Mucosa of rectum (tissue), 2 donors: ENCODE data around the gene ATP5F1E.

Source experiments
- H3K27ac ChIP-seq, 2 donors: one replicate each; pipeline ENCODE4 v1.7.0; 2013; ENCODE audit warnings: inconsistent platforms in 2 of 2, low read depth in 2 of 2, low read length in 2 of 2
- H3K27me3 ChIP-seq, 2 donors: one replicate each; pipeline ENCODE4 v1.7.0; 2013; ENCODE audit warnings: low read length in 2 of 2; ENCODE audit not compliant: control insufficient read depth in 2 of 2, insufficient read depth in 2 of 2
- H3K36me3 ChIP-seq, 2 donors: one replicate each; pipeline ENCODE4 v1.7.0; 2013; ENCODE audit warnings: low read length in 2 of 2; ENCODE audit not compliant: control insufficient read depth in 2 of 2, insufficient read depth in 2 of 2
- H3K4me1 ChIP-seq, 2 donors: one replicate each; pipeline ENCODE4 v1.7.0; 2013; ENCODE audit warnings: low read length in 2 of 2, mild to moderate bottlenecking in 1 of 2; ENCODE audit not compliant: control insufficient read depth in 2 of 2, insufficient read depth in 2 of 2
- H3K4me3 ChIP-seq, 2 donors: one replicate each; pipeline ENCODE4 v1.7.0; 2013; ENCODE audit warnings: low read length in 2 of 2
- H3K9ac ChIP-seq, 2 donors: one replicate each; pipeline ENCODE4 v1.7.0; 2013; ENCODE audit warnings: low read length in 2 of 2, low read depth in 1 of 2, mild to moderate bottlenecking in 1 of 2
- H3K9me3 ChIP-seq, 2 donors: one replicate each; pipeline ENCODE4 v1.7.0; 2013; ENCODE audit warnings: low read length in 2 of 2; ENCODE audit not compliant: control insufficient read depth in 2 of 2
- donor health status: healthy.
- donor health status: Normal muscosa, but diverticular disease.

ATP5F1E gene

DNA sequence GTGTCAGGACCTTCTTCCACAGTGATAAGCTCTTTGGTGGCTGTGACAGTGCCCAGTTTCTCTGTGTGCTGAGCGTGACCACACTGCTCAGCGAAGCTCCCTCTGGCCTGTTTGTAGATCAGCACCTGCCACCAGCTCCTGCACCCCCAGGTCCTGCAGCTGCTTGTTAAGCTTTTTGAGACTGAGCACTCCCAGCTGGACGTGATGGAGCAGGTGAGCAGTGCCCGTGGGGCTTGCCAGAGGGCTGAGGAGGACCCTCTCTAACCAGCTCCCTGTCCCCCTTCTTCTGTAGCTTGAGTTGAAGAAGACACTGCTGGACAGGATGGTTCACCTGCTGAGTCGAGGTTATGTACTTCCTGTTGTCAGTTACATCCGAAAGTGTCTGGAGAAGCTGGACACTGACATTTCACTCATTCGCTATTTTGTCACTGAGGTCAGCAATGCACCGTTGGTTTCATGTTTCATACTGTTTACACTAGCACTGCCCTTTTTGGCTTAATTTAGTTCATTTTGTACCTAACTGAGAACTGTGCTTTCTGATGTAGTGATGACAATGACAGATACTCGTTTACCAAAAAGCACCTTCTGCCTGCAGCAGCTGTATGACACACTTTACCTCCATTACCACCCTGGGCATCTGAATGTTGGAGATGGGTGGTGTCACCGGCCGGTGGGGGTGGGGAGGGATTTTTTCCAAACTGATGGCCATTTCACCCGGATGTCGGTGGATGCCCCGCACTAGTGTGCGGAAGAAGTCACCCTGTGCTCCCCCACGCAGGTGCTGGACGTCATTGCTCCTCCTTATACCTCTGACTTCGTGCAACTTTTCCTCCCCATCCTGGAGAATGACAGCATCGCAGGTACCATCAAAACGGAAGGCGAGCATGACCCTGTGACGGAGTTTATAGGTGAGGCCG, 38.5 kb downstream of the ATP5F1E start:
- peaks cover 77 to 89% of the 10 kb centered on the region in 2 donors for H3K36me3 ChIP-seq
- H3K27ac ChIP-seq = no peak overlapping the region
- no peaks in the 10 kb centered on the region for H3K27me3 ChIP-seq

DNA sequence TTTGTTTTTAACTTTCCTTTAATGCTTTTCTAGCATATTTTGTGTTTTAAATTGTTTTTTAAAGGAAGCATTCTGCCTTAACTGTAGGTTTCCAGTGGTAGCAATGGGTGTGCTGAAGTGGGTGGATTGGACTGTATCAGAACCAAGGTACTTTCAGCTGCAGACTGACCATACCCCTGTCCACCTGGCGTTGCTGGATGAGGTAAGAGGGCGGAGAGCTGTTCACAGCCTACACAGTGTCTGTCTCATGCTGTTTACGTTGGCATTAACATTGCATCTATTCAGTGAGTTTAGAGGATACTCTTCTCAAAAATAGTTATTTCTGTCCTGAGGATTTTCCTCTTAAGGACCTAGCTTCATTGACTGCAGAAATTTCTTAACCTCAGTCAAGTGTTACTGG, 39.2 kb downstream of the ATP5F1E start:
- Histone ChIP-seq H3K27ac (no peak overlapping the region), H3K9me3 (no peaks in the 10 kb centered on the region), H3K36me3 (peaks cover 84 to 95% of the 10 kb centered on the region in 2 donors), H3K9ac (no peak overlapping the region), H3K4me1 (no peaks in the 10 kb centered on the region), H3K27me3 (no peaks in the 10 kb centered on the region), H3K4me3 (no peak overlapping the region)

More for the DNA sequence above, 38.5 kb downstream of the ATP5F1E start:
- Histone ChIP-seq H3K9me3 (no peaks in the 10 kb centered on the region), H3K9ac (no peak overlapping the region), H3K4me3 (no peak overlapping the region), H3K4me1 (no peaks in the 10 kb centered on the region)

DNA sequence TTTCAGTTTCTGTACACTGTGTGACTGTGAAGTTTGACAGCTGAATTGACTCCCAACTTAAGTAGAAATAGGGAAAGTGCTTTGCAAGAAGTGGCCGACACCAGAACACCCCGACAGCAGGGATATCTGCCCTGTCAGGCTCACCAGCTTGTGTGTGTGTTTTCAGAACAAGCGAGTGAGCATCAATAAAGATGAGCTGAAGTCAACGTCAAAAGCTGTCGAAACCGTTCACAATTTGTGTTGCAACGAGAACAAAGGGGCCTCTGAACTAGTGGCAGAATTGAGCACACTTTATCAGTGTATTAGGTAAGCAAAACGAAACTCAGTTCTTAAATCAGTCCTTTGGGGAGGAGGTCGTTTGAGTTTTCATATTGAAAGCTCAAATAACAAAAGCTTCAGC, 40.4 kb downstream of the ATP5F1E start:
- no peak overlapping the region for H3K27ac ChIP-seq
- H3K9ac ChIP-seq = no peak overlapping the region
- H3K9me3 ChIP-seq = no peaks in the 10 kb centered on the region
- no peak overlapping the region for H3K4me3 ChIP-seq
- H3K4me1 ChIP-seq = no peaks in the 10 kb centered on the region
- H3K36me3 ChIP-seq = peaks cover 86 to 93% of the 10 kb centered on the region in 2 donors
- no peaks in the 10 kb centered on the region for H3K27me3 ChIP-seq

DNA sequence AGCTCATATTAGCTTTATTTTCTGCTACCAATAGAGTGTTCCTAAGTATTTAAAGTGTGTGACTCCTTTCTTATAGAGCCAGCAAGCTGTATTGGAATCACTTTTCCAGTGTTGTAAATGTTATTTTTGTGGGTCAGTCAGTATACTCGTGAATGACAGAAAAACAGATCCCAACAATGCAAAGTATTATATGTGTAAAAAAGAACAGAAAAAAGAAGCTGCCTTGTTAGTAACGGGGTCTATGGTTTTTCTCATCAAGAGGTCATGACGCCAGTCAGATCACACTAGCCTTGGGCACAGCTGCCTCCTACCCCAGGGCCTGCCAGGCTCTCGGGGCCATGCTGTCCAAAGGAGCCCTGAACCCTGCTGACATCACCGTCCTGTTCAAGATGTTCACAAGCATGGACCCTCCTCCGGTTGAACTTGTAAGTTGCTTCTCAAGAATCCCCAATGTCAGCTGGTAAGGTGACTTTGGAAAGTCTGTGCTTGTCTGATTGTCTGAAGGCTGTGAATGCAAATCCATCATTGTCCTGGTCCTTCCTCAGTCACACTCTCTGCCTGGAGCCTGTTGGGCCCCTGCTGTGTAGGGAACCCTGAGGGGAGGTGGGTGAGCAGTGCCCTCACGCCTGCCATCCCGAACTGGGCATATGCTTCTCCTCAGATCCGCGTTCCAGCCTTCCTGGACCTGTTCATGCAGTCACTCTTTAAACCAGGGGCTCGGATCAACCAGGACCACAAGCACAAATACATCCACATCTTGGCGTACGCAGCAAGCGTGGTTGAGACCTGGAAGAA, 41.3 kb downstream of the ATP5F1E start:
- Histone ChIP-seq H3K36me3 (peaks cover 79 to 89% of the 10 kb centered on the region in 2 donors), H3K27me3 (no peaks in the 10 kb centered on the region), H3K27ac (no peak overlapping the region), H3K4me3 (no peak overlapping the region), H3K9me3 (no peaks in the 10 kb centered on the region), H3K4me1 (no peaks in the 10 kb centered on the region), H3K9ac (no peak overlapping the region)

DNA sequence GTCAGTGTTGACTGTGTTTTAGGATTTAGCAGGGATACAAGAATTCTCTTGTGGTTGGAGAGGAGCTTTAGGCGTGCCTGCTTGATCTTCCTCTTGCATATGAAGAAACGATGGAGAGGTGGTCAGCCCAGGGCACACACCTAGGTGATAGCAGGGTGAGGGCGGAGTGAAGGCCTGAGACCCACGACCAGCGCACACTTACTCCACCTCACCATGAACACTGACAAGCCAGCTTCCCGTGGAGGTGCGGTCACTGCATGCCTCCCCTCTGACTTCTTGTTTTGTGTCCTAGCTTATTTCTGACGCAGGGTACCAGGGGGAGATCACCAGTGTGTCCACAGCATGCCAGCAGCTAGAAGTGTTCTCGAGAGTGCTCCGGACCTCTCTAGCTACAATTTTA, 42.9 kb downstream of the ATP5F1E start:
- H3K27ac ChIP-seq = no peak overlapping the region
- no peaks in the 10 kb centered on the region for H3K27me3 ChIP-seq
- peaks cover 0 to under 1% of the 10 kb centered on the region in 2 donors for H3K4me1 ChIP-seq
- H3K4me3 ChIP-seq = no peak overlapping the region
- no peak overlapping the region for H3K9ac ChIP-seq
- no peaks in the 10 kb centered on the region for H3K9me3 ChIP-seq
- H3K36me3 ChIP-seq = peaks cover 66 to 78% of the 10 kb centered on the region in 2 donors

DNA sequence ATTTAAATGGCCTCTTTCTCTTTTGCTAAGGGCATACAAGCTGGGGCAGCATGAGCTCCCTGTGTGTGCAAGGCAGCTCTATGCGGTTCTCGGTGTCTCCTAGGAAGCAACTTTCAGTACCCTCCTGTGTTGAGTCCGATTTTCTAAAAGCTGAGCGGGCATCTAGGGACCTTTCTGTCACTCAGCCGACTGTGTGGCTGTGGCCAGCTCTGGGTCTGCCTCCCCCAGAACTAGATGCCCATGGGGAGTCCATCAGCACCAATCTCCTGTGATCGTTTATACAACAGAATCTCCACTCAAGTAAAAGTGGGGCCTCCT, 43.6 kb downstream of the ATP5F1E start:
- Histone ChIP-seq H3K9ac (no peak overlapping the region), H3K27ac (no peak overlapping the region), H3K9me3 (no peaks in the 10 kb centered on the region), H3K27me3 (no peaks in the 10 kb centered on the region), H3K4me1 (peaks cover 0 to 6% of the 10 kb centered on the region in 2 donors), H3K4me3 (no peak overlapping the region), H3K36me3 (peaks cover 59 to 72% of the 10 kb centered on the region in 2 donors)

DNA sequence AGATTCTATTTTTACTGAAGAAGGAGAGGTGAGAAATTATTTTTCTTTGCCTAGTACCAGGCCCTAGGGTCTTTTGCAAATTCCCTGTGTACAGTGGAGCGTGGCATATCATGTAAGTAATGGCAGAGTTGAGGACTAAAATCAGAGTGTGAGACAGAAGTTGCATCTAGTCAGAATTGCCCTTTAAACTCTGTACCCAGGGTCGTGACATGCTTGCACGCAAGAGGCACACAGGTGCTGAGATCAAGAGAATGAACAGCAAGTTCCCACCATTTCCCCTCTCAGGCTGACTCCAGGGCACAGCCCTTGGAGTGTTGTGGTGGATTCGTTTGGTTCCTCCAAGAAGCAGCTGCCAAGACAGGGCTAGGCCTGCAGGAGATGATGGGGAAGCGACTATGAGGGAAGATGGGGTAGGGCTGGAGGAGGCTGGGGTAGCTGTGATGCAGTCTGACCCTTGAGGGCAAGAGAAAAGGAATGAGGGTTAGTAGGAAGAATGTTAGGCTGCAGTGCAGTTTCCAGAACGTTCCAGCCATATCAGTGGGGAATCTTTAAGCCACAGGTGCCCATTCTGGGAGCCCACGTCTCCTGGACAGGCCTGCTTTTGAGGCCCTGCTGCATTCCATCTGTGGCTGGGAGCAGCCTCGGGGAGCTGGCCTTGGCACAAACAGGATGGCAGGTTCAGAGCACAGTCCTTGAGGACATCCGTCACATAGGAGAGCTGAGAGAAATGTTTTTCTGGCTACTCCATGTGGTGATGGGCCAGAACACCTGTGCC, 44.2 kb downstream of the ATP5F1E start:
- no peak overlapping the region for H3K4me3 ChIP-seq
- H3K9ac ChIP-seq = no peak overlapping the region
- H3K9me3 ChIP-seq = no peaks in the 10 kb centered on the region
- H3K4me1 ChIP-seq = peaks cover 0 to 6% of the 10 kb centered on the region in 2 donors
- no peaks in the 10 kb centered on the region for H3K27me3 ChIP-seq
- H3K36me3 ChIP-seq = peaks cover 54 to 67% of the 10 kb centered on the region in 2 donors
- H3K27ac ChIP-seq = no peak overlapping the region

DNA sequence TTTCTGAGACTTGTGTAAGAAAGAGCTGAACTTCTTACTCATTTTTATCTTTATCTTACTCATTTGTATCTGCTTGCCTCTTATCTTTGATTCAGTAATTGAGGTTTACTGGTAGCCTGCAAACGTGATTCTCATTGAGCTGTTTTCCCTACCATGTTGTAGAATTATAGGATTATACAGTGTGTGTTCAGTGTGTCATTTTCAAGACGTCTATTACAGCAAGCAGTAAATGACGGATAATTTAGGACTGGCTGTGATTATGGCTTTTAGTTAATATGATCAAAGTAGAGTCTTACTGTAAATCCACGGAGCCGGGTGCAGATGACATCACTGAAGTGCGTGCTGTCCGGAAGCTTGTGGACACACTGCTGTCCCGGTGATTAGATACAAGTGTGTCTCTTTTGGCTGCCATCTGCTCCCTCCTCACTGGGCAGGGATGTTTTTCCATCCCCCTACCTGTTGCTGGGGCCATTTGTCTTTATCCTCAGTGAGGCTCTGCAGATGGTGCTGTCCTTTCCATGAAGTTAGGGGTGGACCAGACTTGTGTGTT, 45.1 kb downstream of the ATP5F1E start:
- H3K36me3 ChIP-seq = peaks cover 47 to 58% of the 10 kb centered on the region in 2 donors
- H3K27ac ChIP-seq = no peak overlapping the region
- no peaks in the 10 kb centered on the region for H3K9me3 ChIP-seq

DNA sequence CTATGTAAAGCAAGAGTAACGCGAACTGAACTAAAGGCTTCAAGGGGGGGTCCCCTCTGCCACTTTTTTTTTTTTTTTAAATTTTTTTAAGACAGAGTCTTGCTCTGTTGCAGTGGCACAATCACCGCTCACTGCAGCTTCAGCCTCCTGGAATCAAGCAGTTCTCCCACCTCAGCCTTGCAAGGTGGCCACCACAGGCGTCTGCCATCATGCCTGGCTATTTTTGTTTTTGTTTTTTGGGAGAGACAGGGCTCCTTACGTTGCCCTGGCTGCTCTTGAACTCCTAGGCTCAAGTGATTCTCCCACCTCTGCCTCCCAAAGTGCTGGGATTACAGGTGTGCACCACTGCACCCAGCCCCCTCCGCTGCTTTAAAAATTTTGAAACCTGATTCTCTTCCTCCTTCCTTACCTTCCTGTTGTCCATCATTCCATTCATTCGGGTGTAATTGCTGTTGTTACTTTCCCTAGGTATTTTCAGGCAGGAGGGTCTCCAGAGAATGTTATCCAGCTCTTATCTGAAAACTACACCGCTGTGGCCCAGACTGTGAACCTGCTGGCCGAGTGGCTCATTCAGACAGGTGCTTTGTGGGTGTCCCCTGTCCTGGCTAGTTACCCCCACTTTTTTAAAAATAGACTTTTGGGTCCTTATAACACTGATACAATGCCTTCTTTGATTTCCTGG, 45.7 kb downstream of the ATP5F1E start:
- Histone ChIP-seq H3K9me3 (no peaks in the 10 kb centered on the region), H3K27me3 (no peaks in the 10 kb centered on the region), H3K9ac (no peak overlapping the region), H3K4me3 (no peak overlapping the region), H3K4me1 (peaks cover 8 to 14% of the 10 kb centered on the region in 2 donors), H3K36me3 (peaks cover 42 to 52% of the 10 kb centered on the region in 2 donors), H3K27ac (no peak overlapping the region)

More for the DNA sequence above, 45.1 kb downstream of the ATP5F1E start:
- no peak overlapping the region for H3K9ac ChIP-seq
- no peak overlapping the region for H3K4me3 ChIP-seq
- peaks cover 8 to 11% of the 10 kb centered on the region in 2 donors for H3K4me1 ChIP-seq
- H3K27me3 ChIP-seq = no peaks in the 10 kb centered on the region
